A549 (cell line): ENCODE results near the gene OR51D1. TPM values are rescaled to one million over a fixed set of nuclear protein-coding genes. Genes with fewer than 3 reads are reported as not detected.

ENCODE experiments used
- ATAC-seq, 2 experiments: fragments of 200-7000 bp in 1 of 2; fragments of >200 bp in 1 of 2; cut with Nextera tagmentation in 1 of 2; cut with Tn5 transposase in 1 of 2; 3 replicates each; pipeline versions ENCODE4 v1.8.0 to v1.9.1; 2018 to 2020; ENCODE audit warnings: mild to moderate bottlenecking in 1 of 2, moderate library complexity in 1 of 2
- CTCF ChIA-PET: fragments of 300-600 bp; sonication (Branson Sonifier 250); formaldehyde crosslinking; extraction: SDS; loops from one replicate; lab custom pipeline; 2021; ENCODE audit warnings: antibody characterized with exemption, inconsistent platforms; lab: Yijun Ruan, JAX
- POLR2A ChIA-PET: fragments of 350-600 bp; formaldehyde crosslinking; extraction: SDS; loops from one replicate; lab custom pipeline; 2021; ENCODE audit warnings: antibody characterized with exemption, inconsistent platforms; lab: Yijun Ruan, JAX
- DNase-seq, 2 experiments: peaks; one replicate each; pipeline versions ENCODE4 v3.0.0 to v3.0.0-alpha.2; 2011 to 2016; ENCODE audit warnings: low read depth in 1 of 2, low spot score in 1 of 2
- FAIRE-seq: peaks from 2 replicates; lab custom pipeline; 2011; peaks lifted over from hg19 to GRCh38; lab: Jason Lieb, UNC
- H3K27ac ChIP-seq, 2 experiments: fragments of >200 bp; sonication (Bioruptor Twin); formaldehyde crosslinking; 3 replicates each; pipeline ENCODE4 v1.5.1; 2016 to 2017
- H3K4me1 ChIP-seq: fragments of >200 bp; sonication (Bioruptor Twin); formaldehyde crosslinking; 3 replicates; pipeline ENCODE4 v1.6.1; 2016
- H3K4me2 ChIP-seq: fragments of >200 bp; sonication (Bioruptor Twin); formaldehyde crosslinking; 3 replicates; pipeline ENCODE4 v1.6.1; 2016
- H3K4me3 ChIP-seq: fragments of >200 bp; sonication (Bioruptor Twin); formaldehyde crosslinking; 3 replicates; pipeline ENCODE4 v1.5.1; 2016
- H3K9me3 ChIP-seq: fragments of >200 bp; sonication (Bioruptor Twin); formaldehyde crosslinking; 3 replicates; pipeline ENCODE4 v1.6.1; 2016
- CBX2 ChIP-seq: fragments of 200-600 bp; sonication (generic); IDR thresholded peaks from 2 replicates; pipeline ENCODE4 v1.6.1; 2016; ENCODE audit warnings: low read depth, mild to moderate bottlenecking, borderline replicate concordance
- CEBPB ChIP-seq, 2 experiments: fragments of >200 bp in 1 of 2; sonication (Bioruptor Twin) in 1 of 2; formaldehyde crosslinking in 1 of 2; IDR thresholded peaks; 2 replicates each; pipeline ENCODE4 v1.6.1; 2012 to 2016
- CHD4 ChIP-seq: fragments of 200-600 bp; sonication (generic); IDR thresholded peaks from 2 replicates; pipeline ENCODE4 v1.6.1; 2016; ENCODE audit warnings: antibody characterized with exemption, mild to moderate bottlenecking, borderline replicate concordance
- EHMT2 ChIP-seq: fragments of 200-600 bp; sonication (generic); IDR thresholded peaks from 2 replicates; pipeline ENCODE4 v1.6.1; 2016; ENCODE audit warnings: antibody characterized with exemption, low read depth, mild to moderate bottlenecking, moderate library complexity
- ESRRA ChIP-seq: fragments of 150-350 bp; IDR thresholded peaks from 2 replicates; pipeline ENCODE4 v1.6.1; 2014; ENCODE audit warnings: mild to moderate bottlenecking, low read length, borderline replicate concordance
- FOSB ChIP-seq: fragments of 250-450 bp; sonication (Bioruptor Pico); IDR thresholded peaks from 2 replicates; pipeline ENCODE4 v1.5.0; 2020; ENCODE audit warnings: mild to moderate bottlenecking, moderate library complexity
- FOSL2 ChIP-seq, 2 experiments: fragments of 450-650 bp in 1 of 2; fragments of >200 bp in 1 of 2; sonication (Bioruptor Twin) in 1 of 2; formaldehyde crosslinking; IDR thresholded peaks; 2 replicates each; pipeline versions ENCODE4 v1.5.0 to v1.6.1; 2016 to 2020; ENCODE audit warnings: mild to moderate bottlenecking in 1 of 2, moderate library complexity in 1 of 2
- FOXS1 ChIP-seq: fragments of 250-450 bp; sonication (Bioruptor Pico); IDR thresholded peaks from 2 replicates; pipeline ENCODE4 v1.5.0; 2020; ENCODE audit warnings: mild to moderate bottlenecking, moderate library complexity
- GATA3 ChIP-seq: IDR thresholded peaks from 2 replicates; pipeline ENCODE4 v1.6.1; 2012; ENCODE audit warnings: borderline replicate concordance
- JUN ChIP-seq, 2 experiments: fragments of >200 bp; sonication (Bioruptor Twin); formaldehyde crosslinking; IDR thresholded peaks; 2 replicates in 1 of 2; 3 replicates in 1 of 2; pipeline ENCODE4 v1.6.1; 2016 to 2017
- PHF8 ChIP-seq: fragments of 200-600 bp; sonication (generic); IDR thresholded peaks from 2 replicates; pipeline ENCODE4 v1.6.1; 2016; ENCODE audit warnings: low read depth, mild to moderate bottlenecking, antibody characterized with exemption, moderate library complexity, borderline replicate concordance
- POLR2A ChIP-seq: IDR thresholded peaks from 2 replicates; pipeline ENCODE4 v1.6.1; 2012; ENCODE audit warnings: mild to moderate bottlenecking, low read length
- RFX5 ChIP-seq: fragments of 450-650 bp; IDR thresholded peaks from 2 replicates; pipeline ENCODE4 v1.7.1; 2014; ENCODE audit warnings: antibody characterized with exemption, mild to moderate bottlenecking, moderate library complexity
- SREBF2 ChIP-seq: fragments of 450-650 bp; IDR thresholded peaks from 2 replicates; pipeline ENCODE4 v1.6.1; 2014; ENCODE audit warnings: mild to moderate bottlenecking, moderate library complexity
- TP53 ChIP-seq: fragments of 250-450 bp; sonication (Bioruptor Pico); IDR thresholded peaks from 2 replicates; pipeline ENCODE4 v1.5.0; 2021; ENCODE audit warnings: mild to moderate bottlenecking, moderate library complexity
- WGBS: methylation state at CpG from one replicate; pipeline ENCODE4 v1.1.6; 2017; ENCODE audit errors: missing lambda C conversion rate; 5-methylcytosine and 5-hydroxymethylcytosine counted together
- polyA plus RNA-seq, 4 experiments: library from polyadenylated mRNA; depleted of rRNA in 3 of 4; stranded (reverse); fragments of >200 nt; fragmentation: RNase III in 1 of 4; extraction: RNeasy Plus Mini Kit Qiagen cat#74134 plus additional on column Dnase treatment in 1 of 4; gene quantifications; 2 replicates in 3 of 4; 3 replicates in 1 of 4; pipeline ENCODE4 v1.2.3, GENCODE V29; 2011 to 2017
- TF ChIP-seq, protein P1 (sequence below): IDR thresholded peaks from 2 replicates; pipeline ENCODE4 v1.6.1; 2012; ENCODE audit warnings: low read depth, borderline replicate concordance
- TF ChIP-seq, protein P2 (sequence below): IDR thresholded peaks from 2 replicates; pipeline ENCODE4 v1.6.1; 2012
- TF ChIP-seq, protein P3 (sequence below): IDR thresholded peaks from 2 replicates; pipeline ENCODE4 v1.6.1; 2012

Gene OR51D1
- polyA plus RNA-seq, 2 of the 4 experiments (the other 2 are of a cell fraction), result not detected

DNA sequence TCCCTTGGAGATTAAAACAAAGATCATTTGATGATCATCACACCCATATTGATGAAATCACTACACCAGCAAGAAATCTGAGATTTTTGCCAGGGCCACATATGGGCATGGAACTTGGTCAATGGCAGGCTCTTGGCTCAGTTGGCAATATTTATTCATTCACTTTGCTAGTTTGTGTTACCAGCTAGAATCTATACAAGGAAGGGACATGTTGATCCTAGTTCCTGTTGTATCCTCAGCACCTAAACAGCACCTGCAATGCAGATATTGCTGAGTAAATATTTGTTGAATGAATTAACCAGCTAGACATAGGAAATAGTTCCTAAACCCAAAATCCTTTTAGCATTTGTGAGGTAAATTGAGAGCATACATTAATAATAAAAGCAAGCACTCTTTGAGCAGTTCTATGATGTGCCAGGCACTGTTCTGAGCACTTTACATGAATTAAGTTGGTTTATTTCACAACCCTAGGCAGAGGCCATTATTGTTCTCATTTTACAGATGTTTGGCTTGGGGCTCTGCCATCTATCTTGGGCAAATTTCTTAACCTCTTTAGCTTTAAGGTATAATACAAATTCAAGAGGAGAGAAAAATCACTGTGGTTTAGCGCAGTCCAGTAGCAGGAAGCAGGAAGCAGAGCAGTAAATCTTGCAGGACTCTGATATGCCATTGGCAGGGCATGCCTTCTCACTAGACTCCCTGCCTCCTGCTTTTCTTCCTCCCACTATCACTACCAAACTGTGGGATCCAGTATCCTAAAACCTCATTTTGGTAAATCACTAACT lies 30.9 kb upstream of the OR51D1 start:
- Histone ChIP-seq H3K27ac (no peak overlapping the region), H3K4me1 (peaks cover 14% of the 10 kb centered on the region), H3K4me3 (no peak overlapping the region), H3K9me3 (no peaks in the 10 kb centered on the region), H3K4me2 (peak overlapping the region; percentile 82)
- CTCF ChIA-PET, result interaction anchor here (1.1 to 2.5 kb wide), 6 partner anchors 20 to 424 kb away, joined by 3 to 9 read pairs (median 5); partner anchors contain the start of gene OR51D1
- POLR2A ChIA-PET, result interaction anchor here (1.7 kb wide), 1 partner anchor 11 kb away, joined by 3 read pairs; no protein-coding TSS in a partner anchor
- TF ChIP-seq, protein P1, sequence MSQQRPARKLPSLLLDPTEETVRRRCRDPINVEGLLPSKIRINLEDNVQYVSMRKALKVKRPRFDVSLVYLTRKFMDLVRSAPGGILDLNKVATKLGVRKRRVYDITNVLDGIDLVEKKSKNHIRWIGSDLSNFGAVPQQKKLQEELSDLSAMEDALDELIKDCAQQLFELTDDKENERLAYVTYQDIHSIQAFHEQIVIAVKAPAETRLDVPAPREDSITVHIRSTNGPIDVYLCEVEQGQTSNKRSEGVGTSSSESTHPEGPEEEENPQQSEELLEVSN, result no peak
- TF ChIP-seq CHD4 (no peak), ESRRA (no peak), FOSB (CRISPR knock-in tag) (no peak), CEBPB (IDR thresholded peaks at IDR 0.05) (no peak), JUN (IDR thresholded peaks at IDR 0.05) (no peak)
- ATAC-seq, result no peak
- FAIRE-seq, result no peak
- WGBS, result 85% methylated on average over 1 of the region's 1 CpG
- DNase-seq, result no peak

DNA sequence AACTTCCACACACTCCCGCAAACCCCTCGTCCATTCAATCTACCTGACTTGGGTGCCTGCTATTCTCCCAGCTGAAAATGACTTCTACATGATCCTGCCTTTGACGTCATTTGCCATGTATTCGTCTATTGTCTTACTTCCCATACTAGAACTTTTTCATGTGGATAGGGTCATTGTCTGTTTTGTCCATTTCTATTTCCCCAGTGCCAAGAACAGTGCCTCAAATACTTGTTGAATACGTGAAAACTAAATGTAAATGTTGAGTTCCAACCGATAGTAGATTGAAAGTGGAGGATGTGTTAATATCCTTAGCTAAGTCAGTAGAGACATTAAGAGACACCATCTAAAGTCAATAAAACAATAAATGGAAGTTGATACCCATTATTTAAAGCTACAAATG lies 30.2 kb upstream of the OR51D1 start:
- Histone ChIP-seq H3K27ac (peak overlapping the region; percentile 83 to 94; a peak in 5 of 6 replicates), H3K4me1 (peaks cover 14% of the 10 kb centered on the region), H3K9me3 (no peaks in the 10 kb centered on the region), H3K4me3 (peak overlapping the region; percentile 67), H3K4me2 (peak overlapping the region; percentile 82)
- TF ChIP-seq GATA3, result no peak
- no peak for ATAC-seq
- CTCF ChIA-PET, result interaction anchor here (1.4 to 2.0 kb wide), 4 partner anchors 19 to 425 kb away, joined by 4 to 9 read pairs (median 5); partner anchors contain the start of gene OR51D1
- POLR2A ChIA-PET, result interaction anchor here (1.7 kb wide), 1 partner anchor 12 kb away, joined by 3 read pairs; no protein-coding TSS in a partner anchor
- no peak for DNase-seq
- no peak for FAIRE-seq
- WGBS, result 84% methylated on average over 6 of the region's 6 CpGs

DNA sequence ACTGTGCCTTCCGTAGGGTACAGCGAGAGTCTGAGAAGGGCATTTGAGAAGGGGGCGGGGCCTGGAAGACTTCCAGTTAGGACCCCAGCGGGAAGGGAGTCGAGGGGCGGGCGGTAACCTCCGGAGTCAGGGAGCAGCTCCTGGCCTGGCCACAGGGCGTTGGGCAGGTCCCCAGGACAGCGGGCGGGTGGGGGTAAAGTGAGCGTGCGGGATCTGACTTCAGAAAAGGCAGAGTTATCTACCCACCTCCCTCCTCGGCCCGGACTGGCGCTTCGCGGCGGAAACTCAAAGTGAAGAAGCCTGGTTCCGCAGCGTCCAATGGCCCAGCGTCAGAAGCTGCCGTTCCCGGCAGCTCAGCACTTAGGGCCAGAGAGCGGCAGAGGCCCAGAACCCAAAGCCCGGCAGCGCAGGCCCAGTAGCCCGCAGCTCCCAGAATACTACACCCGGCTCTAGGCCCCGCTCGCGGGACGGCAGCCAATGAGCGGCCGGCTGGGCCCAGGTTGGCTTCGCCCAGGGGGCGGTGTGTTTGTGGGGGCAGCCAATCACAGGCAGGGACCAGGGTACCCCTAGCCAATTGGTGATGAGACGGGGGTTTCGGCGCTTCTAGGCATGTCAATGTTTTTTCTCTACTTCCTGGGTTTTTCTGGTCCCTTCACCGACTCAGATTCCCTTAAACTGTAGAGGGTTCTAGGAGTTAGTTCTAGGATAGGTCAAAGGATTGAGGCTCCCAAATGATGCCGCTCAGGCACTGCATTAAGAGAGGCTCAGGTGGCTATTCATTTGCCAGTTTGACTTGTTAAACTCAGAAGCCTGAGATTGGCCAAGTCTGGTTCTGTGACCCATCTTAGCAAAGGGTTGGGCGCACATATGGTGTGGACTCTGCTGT lies 29.3 kb upstream of the OR51D1 start, which contains the start of gene TRIM68:
TSS of gene TRIM68 (minus strand) at position 451 of the 886 bp plus-strand sequence. CDS start 2,727 bp downstream, outside the sequence.
- H3K27ac ChIP-seq, result peak within 1 kb of the TSS; percentile 83 to 94
- FAIRE-seq, result no peak
- peak; percentile 99 to 100 for ATAC-seq
- ChIA-PET CTCF (interaction anchor here (1.1 to 2.0 kb wide), 6 partner anchors 18 to 426 kb away, joined by 3 to 9 read pairs (median 4); partner anchors contain the start of gene OR51D1), POLR2A (interaction anchor here (0.6 to 1.7 kb wide), 2 partner anchors 12 to 223 kb away, joined by 3 to 4 read pairs; no protein-coding TSS in a partner anchor)
- DNase-seq, result peak; percentile 96
- WGBS, result 7% methylated on average over 17 of the region's 43 CpGs
- peaks cover 14% of the 10 kb centered on the region for H3K4me1 ChIP-seq
- H3K4me2 ChIP-seq, result peak within 1 kb of the TSS; percentile 82
- no peaks in the 10 kb centered on the region for H3K9me3 ChIP-seq
- peak within 1 kb of the TSS; percentile 67 for H3K4me3 ChIP-seq
- TF ChIP-seq FOXS1 (CRISPR knock-in tag) (no peak), PHF8 (peak; percentile 99), CBX2 (no peak), FOSL2 (IDR thresholded peaks at IDR 0.05) (no peak), FOSL2 (CRISPR knock-in tag; IDR thresholded peaks at IDR 0.05) (no peak), TP53 (0 out of 2 replicates have a peak, but pooled peaks have one; percentile 56), SREBF2 (no peak), RFX5 (0 out of 2 replicates have a peak, but pooled peaks have one; percentile 33), POLR2A (peak; percentile 81), EHMT2 (peak; percentile 54; the same call in 1 of the 2 replicates), JUN (IDR thresholded peaks at IDR 0.05) (peak in 1 of 2 experiments; percentile 45; a peak in 1 of 5 replicates)
- TF ChIP-seq, protein P2, sequence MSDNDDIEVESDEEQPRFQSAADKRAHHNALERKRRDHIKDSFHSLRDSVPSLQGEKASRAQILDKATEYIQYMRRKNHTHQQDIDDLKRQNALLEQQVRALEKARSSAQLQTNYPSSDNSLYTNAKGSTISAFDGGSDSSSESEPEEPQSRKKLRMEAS, result 0 out of 2 replicates have a peak, but pooled peaks have one; percentile 12
- TF ChIP-seq, protein P3, sequence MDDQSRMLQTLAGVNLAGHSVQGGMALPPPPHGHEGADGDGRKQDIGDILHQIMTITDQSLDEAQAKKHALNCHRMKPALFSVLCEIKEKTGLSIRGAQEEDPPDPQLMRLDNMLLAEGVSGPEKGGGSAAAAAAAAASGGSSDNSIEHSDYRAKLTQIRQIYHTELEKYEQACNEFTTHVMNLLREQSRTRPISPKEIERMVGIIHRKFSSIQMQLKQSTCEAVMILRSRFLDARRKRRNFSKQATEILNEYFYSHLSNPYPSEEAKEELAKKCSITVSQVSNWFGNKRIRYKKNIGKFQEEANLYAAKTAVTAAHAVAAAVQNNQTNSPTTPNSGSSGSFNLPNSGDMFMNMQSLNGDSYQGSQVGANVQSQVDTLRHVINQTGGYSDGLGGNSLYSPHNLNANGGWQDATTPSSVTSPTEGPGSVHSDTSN, result 0 out of 2 replicates have a peak, but pooled peaks have one; percentile 17
- TF ChIP-seq, protein P1, result peak; percentile 37; the same call in 1 of the 2 replicates
